IPS DF 6.9 (cell line): ENCODE results near the gene ABCB1.

ENCODE experiments used
- DNase-seq: peaks from one replicate; pipeline ENCODE4 v3.0.0-alpha.2; 2013; ENCODE audit warnings: low read depth, low spot score
- H3K27ac ChIP-seq: one replicate; pipeline ENCODE4 v1.5.1; 2013; ENCODE audit warnings: low read length, control low read depth
- H3K27me3 ChIP-seq: 2 replicates; pipeline ENCODE4 v1.6.1; 2013; ENCODE audit warnings: mild to moderate bottlenecking, low read length; ENCODE audit not compliant: control insufficient read depth, insufficient read depth
- H3K36me3 ChIP-seq: 2 replicates; pipeline ENCODE4 v1.6.1; 2013; ENCODE audit warnings: low read length; ENCODE audit not compliant: control insufficient read depth, insufficient read depth
- H3K4me1 ChIP-seq: 2 replicates; pipeline ENCODE4 v1.6.1; 2013; ENCODE audit warnings: low read length; ENCODE audit not compliant: control insufficient read depth, insufficient read depth
- H3K4me3 ChIP-seq: 2 replicates; pipeline ENCODE4 v1.5.1; 2013; ENCODE audit warnings: mild to moderate bottlenecking, low read length
- H3K9me3 ChIP-seq: 2 replicates; pipeline ENCODE4 v1.6.1; 2013; ENCODE audit warnings: low read length, inconsistent platforms; ENCODE audit not compliant: control insufficient read depth, insufficient read depth
- WGBS: extraction: QIAGEN DNeasy Blood & Tissue Kit; methylation state at CpG from one replicate; pipeline ENCODE4 v1.1.7; 2013; ENCODE audit warnings: mixed read lengths, missing lambda C conversion rate; ENCODE audit not compliant: insufficient read length, insufficient coverage; 5-methylcytosine and 5-hydroxymethylcytosine counted together

The ABCB1 gene

GRCh38 chr7:87517136-87517815 is 83.4 kb downstream of the ABCB1 start:
- Histone ChIP-seq H3K4me3 (no peak overlapping the region), H3K27me3 (no peaks in the 10 kb centered on the region), H3K27ac (no peak overlapping the region), H3K36me3 (no peaks in the 10 kb centered on the region), H3K9me3 (no peaks in the 10 kb centered on the region), H3K4me1 (no peaks in the 10 kb centered on the region)
- WGBS = no CpG with 5 or more reads among the region's 3 CpGs
- DNase-seq = no peak

- Histone ChIP-seq H3K27ac (no peak overlapping the region), H3K36me3 (no peaks in the 10 kb centered on the region), H3K4me3 (no peak overlapping the region), H3K27me3 (no peaks in the 10 kb centered on the region), H3K4me1 (peaks cover 2% of the 10 kb centered on the region; the same call in 1 of the 2 replicates), H3K9me3 (no peaks in the 10 kb centered on the region)
- no peak for DNase-seq
- no CpG with 5 or more reads among the region's 5 CpGs for WGBS
Observed at GRCh38 chr7:87513735-87514335, 86.8 kb downstream of the ABCB1 start.

- H3K4me1 ChIP-seq = peaks cover 2% of the 10 kb centered on the region; the same call in 1 of the 2 replicates
- no peaks in the 10 kb centered on the region for H3K27me3 ChIP-seq
- H3K36me3 ChIP-seq = no peaks in the 10 kb centered on the region
- H3K27ac ChIP-seq = no peak overlapping the region
- no CpG with 5 or more reads among the region's 4 CpGs for WGBS
- no peak for DNase-seq
- no peak overlapping the region for H3K4me3 ChIP-seq
- no peaks in the 10 kb centered on the region for H3K9me3 ChIP-seq
Observed at GRCh38 chr7:87512906-87513305, 87.8 kb downstream of the ABCB1 start.

- WGBS = no CpG with 5 or more reads among the region's 1 CpG
- H3K4me3 ChIP-seq = no peak overlapping the region
- H3K36me3 ChIP-seq = no peaks in the 10 kb centered on the region
- H3K27me3 ChIP-seq = no peaks in the 10 kb centered on the region
- no peak for DNase-seq
- peaks cover 2% of the 10 kb centered on the region; the same call in 1 of the 2 replicates for H3K4me1 ChIP-seq
- no peaks in the 10 kb centered on the region for H3K9me3 ChIP-seq
- no peak overlapping the region for H3K27ac ChIP-seq
Observed at GRCh38 chr7:87511510-87511909, 89.2 kb downstream of the ABCB1 start.

- peaks cover 2% of the 10 kb centered on the region; the same call in 1 of the 2 replicates for H3K4me1 ChIP-seq
- no peak overlapping the region for H3K4me3 ChIP-seq
- H3K27me3 ChIP-seq = no peaks in the 10 kb centered on the region
- H3K36me3 ChIP-seq = no peaks in the 10 kb centered on the region
- no peak overlapping the region for H3K27ac ChIP-seq
- H3K9me3 ChIP-seq = no peaks in the 10 kb centered on the region
- no CpG with 5 or more reads among the region's 1 CpG for WGBS
- no peak for DNase-seq
Observed at GRCh38 chr7:87510411-87510875, 90.2 kb downstream of the ABCB1 start.

GRCh38 chr7:87507446-87507845 is 93.2 kb downstream of the ABCB1 start:
- Histone ChIP-seq H3K9me3 (no peaks in the 10 kb centered on the region), H3K36me3 (no peaks in the 10 kb centered on the region), H3K4me3 (no peak overlapping the region), H3K27ac (no peak overlapping the region), H3K4me1 (peaks cover 2% of the 10 kb centered on the region; the same call in 1 of the 2 replicates), H3K27me3 (no peaks in the 10 kb centered on the region)
- peak; percentile 5 for DNase-seq
- no CpG with 5 or more reads among the region's 3 CpGs for WGBS

- WGBS = no CpG with 5 or more reads among the region's 3 CpGs
- DNase-seq = no peak
- Histone ChIP-seq H3K27ac (no peak overlapping the region), H3K36me3 (no peaks in the 10 kb centered on the region), H3K27me3 (no peaks in the 10 kb centered on the region), H3K9me3 (no peaks in the 10 kb centered on the region), H3K4me3 (no peak overlapping the region), H3K4me1 (no peaks in the 10 kb centered on the region; the same call in 1 of the 2 replicates)
Observed at GRCh38 chr7:87506246-87507180, 94.2 kb downstream of the ABCB1 start.

- Histone ChIP-seq H3K36me3 (no peaks in the 10 kb centered on the region), H3K27ac (no peak overlapping the region), H3K27me3 (no peaks in the 10 kb centered on the region), H3K9me3 (no peaks in the 10 kb centered on the region), H3K4me3 (no peak overlapping the region), H3K4me1 (no peaks in the 10 kb centered on the region)
- no CpG with 5 or more reads among the region's 5 CpGs for WGBS
- DNase-seq = no peak
Observed at GRCh38 chr7:87505557-87506245, 95.0 kb downstream of the ABCB1 start.

- DNase-seq = no peak
- H3K27me3 ChIP-seq = no peaks in the 10 kb centered on the region
- WGBS = no CpG with 5 or more reads among the region's 5 CpGs
- H3K4me3 ChIP-seq = no peak overlapping the region
- H3K9me3 ChIP-seq = no peaks in the 10 kb centered on the region
- H3K27ac ChIP-seq = no peak overlapping the region
- no peaks in the 10 kb centered on the region for H3K4me1 ChIP-seq
- no peaks in the 10 kb centered on the region for H3K36me3 ChIP-seq
Observed at GRCh38 chr7:87505122-87505521, 95.6 kb downstream of the ABCB1 start.

GRCh38 chr7:87499494-87499893 is 101.2 kb downstream of the ABCB1 start:
- Histone ChIP-seq H3K36me3 (0 out of 2 replicates have a peak, but pooled peaks cover 2% of the 10 kb centered on the region), H3K9me3 (no peaks in the 10 kb centered on the region), H3K4me1 (no peaks in the 10 kb centered on the region), H3K27me3 (no peaks in the 10 kb centered on the region), H3K4me3 (no peak overlapping the region), H3K27ac (no peak overlapping the region)
- no CpG with 5 or more reads among the region's 3 CpGs for WGBS
- DNase-seq = no peak
